Tibial artery (tissue), 4 donors: Measurements from ENCODE around the gene RETREG3.

Experiments used
- DNase-seq, 2 donors: peaks; one replicate each; pipeline ENCODE4 v3.0.0-alpha.2; 2019
- H3K27ac ChIP-seq, 2 donors: fragments of 200-600 bp; sonication (generic) in 1 of 2; 1 replicate in 1 of 2; 2 replicates in 1 of 2; pipeline ENCODE4 v1.5.1; 2018 to 2019; ENCODE audit warnings: mild to moderate bottlenecking in 1 of 2
- H3K27me3 ChIP-seq, 2 donors: fragments of 200-600 bp; sonication (generic) in 1 of 2; one replicate each; pipeline versions ENCODE4 v1.5.1 to v1.6.0; 2016 to 2019
- H3K36me3 ChIP-seq, 3 donors: fragments of 200-600 bp; sonication (generic) in 2 of 3; one replicate each; pipeline ENCODE4 v1.5.1; 2016 to 2019; ENCODE audit warnings: mild to moderate bottlenecking in 2 of 3
- H3K4me1 ChIP-seq, 4 donors: fragments of 200-600 bp; sonication (generic) in 2 of 4; 1 replicate in 3 of 4; 2 replicates in 1 of 4; pipeline ENCODE4 v1.5.1; 2016 to 2019
- H3K4me3 ChIP-seq, 2 donors: fragments of 200-600 bp; sonication (generic) in 1 of 2; 1 replicate in 1 of 2; 2 replicates in 1 of 2; pipeline ENCODE4 v1.5.1; 2018 to 2019; ENCODE audit warnings: mild to moderate bottlenecking in 2 of 2
- H3K9me3 ChIP-seq, 3 donors: fragments of 200-600 bp; sonication (generic) in 1 of 3; one replicate each; pipeline ENCODE4 v1.5.1; 2016 to 2019
- intact Hi-C: fragments of 100-400 bp; cut with DNase I; formaldehyde crosslinking; loops from one replicate; pipeline ENCODE4 v1.15.0; 2023; ENCODE audit warnings: low total_unique reads
- TF ChIP-seq, protein P1 (sequence below), 2 experiments: fragments of 200-600 bp in 1 of 2; fragments of 450-650 bp in 1 of 2; IDR thresholded peaks; one replicate each; pipeline ENCODE4 v1.5.1; 2017 to 2019; ENCODE audit warnings: antibody characterized with exemption in 2 of 2, mild to moderate bottlenecking in 1 of 2, moderate library complexity in 1 of 2

The RETREG3 gene

DNA sequence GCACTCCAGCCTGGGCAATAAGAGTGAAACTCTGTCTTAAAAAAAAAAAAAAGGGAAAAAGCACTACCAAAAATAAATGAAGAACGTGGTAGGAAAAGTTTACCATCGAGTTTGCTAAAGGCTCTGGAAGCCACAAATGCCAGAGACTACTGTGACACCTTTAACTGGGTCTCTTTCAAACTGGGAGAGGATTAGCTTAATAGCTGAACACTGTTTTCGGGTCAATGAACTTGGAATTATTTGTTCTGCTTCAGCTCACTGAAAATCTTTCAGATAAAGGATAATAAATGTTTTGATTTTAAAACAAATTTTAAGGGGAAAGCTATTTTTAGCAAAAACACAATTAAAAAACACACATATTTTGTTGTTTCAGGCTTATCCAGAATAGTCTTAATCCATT is 1.4 kb downstream of the RETREG3 start:
- no peak for DNase-seq
- H3K36me3 ChIP-seq, result peaks cover under 1 to 21% (median 3%) of the 10 kb centered on the region in 3 donors
- H3K27ac ChIP-seq, result peak overlapping the region in 1 of 2 donors; percentile 88
- peak overlapping the region; percentile 69 to 85 for H3K4me3 ChIP-seq
- TF ChIP-seq, protein P1, sequence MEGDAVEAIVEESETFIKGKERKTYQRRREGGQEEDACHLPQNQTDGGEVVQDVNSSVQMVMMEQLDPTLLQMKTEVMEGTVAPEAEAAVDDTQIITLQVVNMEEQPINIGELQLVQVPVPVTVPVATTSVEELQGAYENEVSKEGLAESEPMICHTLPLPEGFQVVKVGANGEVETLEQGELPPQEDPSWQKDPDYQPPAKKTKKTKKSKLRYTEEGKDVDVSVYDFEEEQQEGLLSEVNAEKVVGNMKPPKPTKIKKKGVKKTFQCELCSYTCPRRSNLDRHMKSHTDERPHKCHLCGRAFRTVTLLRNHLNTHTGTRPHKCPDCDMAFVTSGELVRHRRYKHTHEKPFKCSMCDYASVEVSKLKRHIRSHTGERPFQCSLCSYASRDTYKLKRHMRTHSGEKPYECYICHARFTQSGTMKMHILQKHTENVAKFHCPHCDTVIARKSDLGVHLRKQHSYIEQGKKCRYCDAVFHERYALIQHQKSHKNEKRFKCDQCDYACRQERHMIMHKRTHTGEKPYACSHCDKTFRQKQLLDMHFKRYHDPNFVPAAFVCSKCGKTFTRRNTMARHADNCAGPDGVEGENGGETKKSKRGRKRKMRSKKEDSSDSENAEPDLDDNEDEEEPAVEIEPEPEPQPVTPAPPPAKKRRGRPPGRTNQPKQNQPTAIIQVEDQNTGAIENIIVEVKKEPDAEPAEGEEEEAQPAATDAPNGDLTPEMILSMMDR (IDR thresholded peaks at IDR 0.05), result no peak
- H3K27me3 ChIP-seq, result no peaks in the 10 kb centered on the region
- H3K4me1 ChIP-seq, result peaks cover 0 to 57% (median 34%) of the 10 kb centered on the region in 4 donors
- intact Hi-C loops, result loop anchor here (5.0 kb wide), 2 partner anchors 45 to 75 kb away; partner anchors contain the start of genes CCR10 and CNTNAP1
- no peaks in the 10 kb centered on the region for H3K9me3 ChIP-seq

DNA sequence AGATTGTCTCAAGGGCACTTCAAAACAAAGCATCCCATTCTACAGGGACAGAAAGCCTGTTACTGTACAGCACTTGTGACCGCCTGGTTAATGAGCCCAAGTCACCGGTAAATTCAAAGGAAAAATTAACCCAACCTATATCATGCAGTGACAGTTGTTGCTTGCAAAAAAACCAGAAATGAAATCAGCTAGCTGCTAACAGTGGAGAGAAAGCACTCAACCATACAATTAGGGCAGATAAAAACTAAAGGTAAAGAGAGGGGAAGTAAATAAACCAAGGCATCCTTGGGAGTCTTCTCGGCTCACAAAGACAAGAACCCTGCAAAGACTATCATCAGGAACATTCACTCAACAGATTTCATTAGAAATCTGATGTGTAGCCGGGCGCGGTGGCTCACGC is 5.9 kb downstream of the RETREG3 start:
- TF ChIP-seq, protein P1 (IDR thresholded peaks at IDR 0.05), result no peak

DNA sequence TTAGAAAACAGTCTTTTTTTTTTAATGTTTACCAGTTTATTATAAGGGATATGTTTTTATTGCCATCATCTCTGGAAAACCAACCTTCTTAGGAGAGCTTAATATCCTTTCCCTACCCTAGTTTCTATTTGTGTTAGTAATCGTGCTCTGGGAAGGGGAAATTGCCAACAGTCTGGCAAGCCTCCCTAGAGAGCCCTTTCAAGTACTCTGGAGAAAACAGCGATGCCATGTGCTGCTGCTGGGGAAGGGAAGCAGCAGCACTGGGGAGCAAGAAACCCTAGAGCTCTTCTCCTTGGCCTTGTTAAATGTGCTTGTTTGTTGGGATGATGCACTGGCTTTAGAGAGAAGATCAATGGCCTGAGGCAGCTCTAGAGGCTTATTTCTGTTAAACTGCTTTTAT is 10.3 kb downstream of the RETREG3 start:
- H3K27ac ChIP-seq, result peak overlapping the region in 1 of 2 donors; percentile 10
- peaks cover 0 to 21% (median 11%) of the 10 kb centered on the region in 4 donors for H3K4me1 ChIP-seq
- TF ChIP-seq, protein P1 (IDR thresholded peaks at IDR 0.05), result no peak
- no peaks in the 10 kb centered on the region for H3K27me3 ChIP-seq
- intact Hi-C loops, result no loop called here
- H3K4me3 ChIP-seq, result no peak overlapping the region
- H3K36me3 ChIP-seq, result peaks cover 0 to 21% (median 5%) of the 10 kb centered on the region in 3 donors
- DNase-seq, result no peak
- H3K9me3 ChIP-seq, result no peaks in the 10 kb centered on the region

More for the DNA sequence above, 5.9 kb downstream of the RETREG3 start:
- Histone ChIP-seq H3K4me3 (no peak overlapping the region), H3K27me3 (no peaks in the 10 kb centered on the region), H3K27ac (no peak overlapping the region), H3K36me3 (peaks cover 0 to 15% (median 0%) of the 10 kb centered on the region in 3 donors), H3K9me3 (no peaks in the 10 kb centered on the region), H3K4me1 (peaks cover 0 to 61% (median 38%) of the 10 kb centered on the region in 4 donors)
- intact Hi-C loops, result no loop called here
- no peak for DNase-seq

DNA sequence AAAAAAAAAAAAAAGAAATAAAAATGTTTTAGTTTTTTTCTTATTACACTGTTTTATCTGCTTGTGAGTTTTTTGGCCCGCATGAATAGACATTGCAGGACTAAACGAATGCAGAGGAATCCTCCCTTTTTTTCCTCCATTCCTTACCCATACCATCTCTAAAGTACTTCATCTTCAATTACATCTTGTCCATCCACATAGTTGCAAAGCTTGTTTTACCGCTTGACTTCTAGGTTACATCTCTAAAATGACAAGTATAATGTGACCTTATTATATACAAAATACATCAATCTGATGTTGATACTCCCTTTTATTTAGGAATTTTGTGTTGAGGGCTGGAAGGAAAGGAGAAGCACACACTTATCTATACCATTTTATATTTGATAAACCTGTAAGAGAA is 12.8 kb downstream of the RETREG3 start:
- TF ChIP-seq, protein P1 (IDR thresholded peaks at IDR 0.05), result no peak
- Histone ChIP-seq H3K4me1 (peaks cover 0 to 21% (median 11%) of the 10 kb centered on the region in 4 donors), H3K27ac (no peak overlapping the region), H3K4me3 (no peak overlapping the region), H3K27me3 (no peaks in the 10 kb centered on the region), H3K9me3 (no peaks in the 10 kb centered on the region), H3K36me3 (peaks cover 3 to 19% (median 9%) of the 10 kb centered on the region in 3 donors)
- intact Hi-C loops, result no loop called here
- DNase-seq, result no peak

DNA sequence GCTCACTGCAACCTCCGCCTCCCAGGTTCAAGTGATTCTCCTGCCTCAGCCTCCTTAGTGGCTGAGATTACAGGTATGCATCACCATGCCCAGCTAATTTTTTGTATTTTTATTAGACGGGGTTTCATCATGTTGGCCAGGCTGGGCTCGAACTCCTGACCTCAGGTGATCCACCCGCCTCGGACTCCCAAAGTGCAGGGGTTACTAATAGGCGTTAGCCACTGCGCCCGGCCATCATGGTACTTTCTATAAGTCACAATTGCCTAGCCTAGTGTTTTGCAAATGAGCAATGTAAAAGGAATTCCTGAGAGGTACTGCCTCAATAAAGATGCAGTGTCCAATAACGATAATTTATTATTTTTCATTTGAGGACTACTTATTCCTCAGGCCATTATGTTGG is 17.8 kb downstream of the RETREG3 start:
- Histone ChIP-seq H3K4me3 (no peak overlapping the region), H3K27me3 (no peaks in the 10 kb centered on the region), H3K27ac (no peak overlapping the region), H3K4me1 (no peaks in the 10 kb centered on the region), H3K36me3 (peaks cover 33 to 59% (median 58%) of the 10 kb centered on the region in 3 donors), H3K9me3 (no peaks in the 10 kb centered on the region)
- TF ChIP-seq, protein P1 (IDR thresholded peaks at IDR 0.05), result no peak
- intact Hi-C loops, result no loop called here
- no peak for DNase-seq

DNA sequence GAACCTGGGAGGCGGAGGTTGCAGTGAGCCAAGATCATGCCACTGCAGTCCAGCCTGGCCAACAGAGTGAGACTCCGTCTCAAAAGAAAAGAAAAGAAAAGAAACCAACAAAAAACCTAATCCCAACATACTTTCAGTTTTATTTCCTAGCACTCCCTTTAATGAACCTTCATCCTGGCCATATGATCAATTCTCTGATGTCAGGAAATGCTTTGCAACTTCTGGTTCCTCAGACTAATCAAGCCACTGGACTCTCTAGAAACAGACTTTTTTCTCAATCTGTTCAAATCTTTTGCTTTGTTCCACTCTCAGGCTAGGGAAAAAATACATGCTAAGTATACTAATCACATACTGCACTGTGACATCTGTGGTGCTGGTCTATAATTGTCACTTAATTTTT is 18.3 kb downstream of the RETREG3 start:
- H3K4me1 ChIP-seq, result peaks cover 0 to 3% (median under 1%) of the 10 kb centered on the region in 4 donors
- intact Hi-C loops, result no loop called here
- H3K4me3 ChIP-seq, result no peak overlapping the region
- TF ChIP-seq, protein P1 (IDR thresholded peaks at IDR 0.05), result no peak
- H3K36me3 ChIP-seq, result peaks cover 38 to 64% (median 63%) of the 10 kb centered on the region in 3 donors
- no peaks in the 10 kb centered on the region for H3K27me3 ChIP-seq
- no peak for DNase-seq
- no peak overlapping the region for H3K27ac ChIP-seq
- no peaks in the 10 kb centered on the region for H3K9me3 ChIP-seq
